Neural crest cell (in vitro differentiated cells): ENCODE measurements around the gene GSS. TPM values are rescaled to one million over a fixed set of nuclear protein-coding genes. Genes with fewer than 3 reads are reported as not detected.

Source experiments
- DNase-seq: peaks from one replicate; pipeline ENCODE4 v3.0.0; 2021; ENCODE audit warnings: low read depth, mixed read lengths, low spot score
- H3K27ac Mint-ChIP-seq: one replicate; pipeline ENCODE4 v1.8.0; 2021; ENCODE audit warnings: mild to moderate bottlenecking, mixed read lengths; ENCODE audit not compliant: unreplicated experiment
- H3K27me3 Mint-ChIP-seq: 2 replicates; pipeline ENCODE4 v1.8.0; 2021; ENCODE audit warnings: low read depth, mild to moderate bottlenecking, mixed read lengths
- H3K36me3 Mint-ChIP-seq: 2 replicates; pipeline ENCODE4 v1.8.0; 2021; ENCODE audit warnings: low read depth, mild to moderate bottlenecking, mixed read lengths
- H3K4me1 Mint-ChIP-seq: 2 replicates; pipeline ENCODE4 v1.8.0; 2021; ENCODE audit warnings: mixed read lengths
- H3K4me3 Mint-ChIP-seq: one replicate; pipeline ENCODE4 v1.8.0; 2021; ENCODE audit warnings: mild to moderate bottlenecking, mixed read lengths
- H3K9me3 Mint-ChIP-seq: 2 replicates; pipeline ENCODE4 v1.8.0; 2021; ENCODE audit warnings: mixed read lengths
- total RNA-seq: library from RNA; stranded (reverse); gene quantifications from 2 replicates; pipeline ENCODE4 v1.2.1, GENCODE V29; 2021
- TF ChIP-seq, protein P1 (sequence below): fragments of 200-600 bp; sonication (generic); conservative IDR thresholded peaks from 2 replicates; pipeline ENCODE4 v1.5.0; 2021; ENCODE audit warnings: antibody characterized with exemption, mild to moderate bottlenecking

Gene GSS
- total RNA-seq, 1 donor from 2014 or later, result 78.8 TPM

DNA sequence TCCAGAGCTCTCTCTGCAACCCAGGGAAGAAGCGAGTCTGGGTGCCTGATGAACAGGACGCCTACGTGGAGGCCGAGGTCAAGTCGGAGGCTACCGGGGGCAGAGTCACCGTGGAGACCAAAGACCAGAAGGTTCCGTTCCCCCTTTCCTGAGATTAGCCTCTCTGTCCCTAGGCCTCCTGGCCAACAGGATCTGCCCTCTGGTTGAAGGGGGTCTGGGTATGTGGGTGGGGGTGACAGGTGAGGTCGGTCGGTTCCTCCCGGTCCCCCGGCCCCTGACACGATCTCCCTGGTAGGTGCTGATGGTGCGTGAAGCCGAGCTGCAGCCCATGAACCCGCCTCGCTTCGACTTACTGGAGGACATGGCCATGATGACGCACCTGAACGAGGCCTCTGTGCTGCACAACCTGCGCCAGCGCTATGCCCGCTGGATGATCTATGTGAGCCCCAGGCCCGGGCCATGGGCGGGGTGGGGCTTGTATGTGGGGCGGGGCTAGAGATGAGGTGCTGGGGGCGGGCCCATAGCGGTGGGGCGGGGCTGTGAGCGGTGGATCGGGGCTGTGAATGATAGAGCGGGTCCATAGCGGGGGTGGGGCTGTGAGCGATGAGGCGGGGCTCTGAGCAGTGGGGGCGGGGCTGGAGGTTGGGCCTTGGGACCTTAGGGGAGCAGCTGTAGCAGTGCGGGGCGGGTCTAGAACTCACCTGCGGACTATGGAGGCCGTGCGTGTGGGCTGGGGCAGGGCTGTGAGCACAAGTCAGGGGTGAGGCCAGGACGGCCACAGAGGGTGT is 24.0 kb upstream of the GSS start:
- DNase-seq, result no peak
- H3K27ac Mint-ChIP-seq, result no peak overlapping the region
- peaks cover 20% of the 10 kb centered on the region for H3K27me3 Mint-ChIP-seq
- TF ChIP-seq, protein P1, sequence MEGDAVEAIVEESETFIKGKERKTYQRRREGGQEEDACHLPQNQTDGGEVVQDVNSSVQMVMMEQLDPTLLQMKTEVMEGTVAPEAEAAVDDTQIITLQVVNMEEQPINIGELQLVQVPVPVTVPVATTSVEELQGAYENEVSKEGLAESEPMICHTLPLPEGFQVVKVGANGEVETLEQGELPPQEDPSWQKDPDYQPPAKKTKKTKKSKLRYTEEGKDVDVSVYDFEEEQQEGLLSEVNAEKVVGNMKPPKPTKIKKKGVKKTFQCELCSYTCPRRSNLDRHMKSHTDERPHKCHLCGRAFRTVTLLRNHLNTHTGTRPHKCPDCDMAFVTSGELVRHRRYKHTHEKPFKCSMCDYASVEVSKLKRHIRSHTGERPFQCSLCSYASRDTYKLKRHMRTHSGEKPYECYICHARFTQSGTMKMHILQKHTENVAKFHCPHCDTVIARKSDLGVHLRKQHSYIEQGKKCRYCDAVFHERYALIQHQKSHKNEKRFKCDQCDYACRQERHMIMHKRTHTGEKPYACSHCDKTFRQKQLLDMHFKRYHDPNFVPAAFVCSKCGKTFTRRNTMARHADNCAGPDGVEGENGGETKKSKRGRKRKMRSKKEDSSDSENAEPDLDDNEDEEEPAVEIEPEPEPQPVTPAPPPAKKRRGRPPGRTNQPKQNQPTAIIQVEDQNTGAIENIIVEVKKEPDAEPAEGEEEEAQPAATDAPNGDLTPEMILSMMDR, result no peak
- H3K36me3 Mint-ChIP-seq, result no peaks in the 10 kb centered on the region
- H3K9me3 Mint-ChIP-seq, result no peaks in the 10 kb centered on the region
- no peak overlapping the region for H3K4me3 Mint-ChIP-seq
- peaks cover 26% of the 10 kb centered on the region for H3K4me1 Mint-ChIP-seq

DNA sequence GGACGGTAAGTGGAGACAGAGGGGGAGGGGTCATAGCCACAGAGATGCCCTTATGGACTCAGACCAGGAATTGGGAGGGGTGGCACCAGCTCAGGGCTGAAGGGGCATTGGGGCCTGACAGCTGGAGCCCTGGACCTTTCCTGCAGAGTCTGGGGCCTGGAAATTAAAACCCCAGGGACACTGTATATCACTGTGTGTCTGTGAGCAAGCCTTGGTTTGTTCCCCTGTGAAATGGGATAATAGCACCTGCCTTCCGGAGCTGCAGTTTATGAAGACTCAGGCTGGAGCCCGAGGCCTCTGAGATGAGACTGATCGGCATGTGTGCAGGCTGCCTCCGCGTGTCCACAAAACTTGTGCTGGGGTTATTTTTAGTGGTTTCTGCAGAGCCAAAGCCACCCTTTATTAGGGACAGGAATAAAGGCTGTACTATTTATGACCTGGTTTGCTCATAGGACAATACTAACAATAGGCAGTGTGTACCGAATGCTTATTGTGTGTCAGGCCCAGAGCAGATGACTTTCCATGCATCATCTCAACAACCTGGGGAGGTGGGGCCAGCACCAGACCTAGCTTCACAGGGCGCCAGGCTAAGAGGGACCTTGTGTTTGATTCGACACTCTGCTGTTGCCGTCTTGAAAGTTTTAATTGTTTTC is 22.6 kb upstream of the GSS start:
- peaks cover 23% of the 10 kb centered on the region for H3K4me1 Mint-ChIP-seq
- no peaks in the 10 kb centered on the region for H3K9me3 Mint-ChIP-seq
- H3K27me3 Mint-ChIP-seq, result peaks cover 10% of the 10 kb centered on the region
- no peaks in the 10 kb centered on the region for H3K36me3 Mint-ChIP-seq
- H3K4me3 Mint-ChIP-seq, result no peak overlapping the region
- TF ChIP-seq, protein P1, result no peak
- DNase-seq, result no peak
- H3K27ac Mint-ChIP-seq, result peak overlapping the region; percentile 53

DNA sequence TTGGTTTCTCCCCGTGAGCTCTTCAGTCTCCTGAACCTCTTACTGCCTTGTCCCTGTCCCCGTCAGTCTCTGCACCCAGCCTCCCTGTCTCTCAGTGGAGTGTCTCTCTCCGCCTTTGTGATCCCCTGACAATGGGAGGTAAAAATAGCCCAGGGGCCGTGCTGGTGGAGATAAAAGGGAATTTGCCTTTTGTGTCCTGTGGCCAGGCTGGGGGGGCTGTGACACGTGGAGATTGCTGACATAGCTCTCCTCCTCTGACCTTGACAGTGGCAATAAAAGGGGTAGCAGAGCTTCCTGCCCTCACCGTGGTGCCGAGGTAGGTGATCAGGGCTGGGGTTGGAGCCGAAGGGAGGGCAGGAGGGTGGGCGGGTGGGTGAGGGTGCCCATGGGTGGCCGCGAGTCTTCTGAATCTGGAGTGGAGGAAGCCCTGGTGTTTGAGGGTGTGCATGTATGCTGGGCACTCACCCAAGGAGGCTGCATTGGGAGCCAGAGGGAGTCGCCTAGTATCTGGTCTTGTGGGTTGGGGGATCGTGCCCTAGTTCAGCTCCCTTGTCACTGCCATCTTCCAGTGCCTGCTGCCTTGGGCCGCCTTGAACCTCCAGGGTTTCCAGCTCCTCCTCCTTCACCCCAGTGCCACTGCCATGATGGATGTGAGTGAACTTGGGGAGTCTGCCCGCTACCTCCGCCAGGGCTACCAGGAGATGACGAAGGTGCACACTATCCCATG is 21.9 kb upstream of the GSS start:
- Mint-ChIP-seq H3K27ac (peak overlapping the region; percentile 79), H3K9me3 (no peaks in the 10 kb centered on the region), H3K36me3 (no peaks in the 10 kb centered on the region), H3K4me3 (no peak overlapping the region), H3K27me3 (peaks cover 6% of the 10 kb centered on the region), H3K4me1 (peaks cover 24% of the 10 kb centered on the region)
- no peak for DNase-seq
- TF ChIP-seq, protein P1, result no peak

DNA sequence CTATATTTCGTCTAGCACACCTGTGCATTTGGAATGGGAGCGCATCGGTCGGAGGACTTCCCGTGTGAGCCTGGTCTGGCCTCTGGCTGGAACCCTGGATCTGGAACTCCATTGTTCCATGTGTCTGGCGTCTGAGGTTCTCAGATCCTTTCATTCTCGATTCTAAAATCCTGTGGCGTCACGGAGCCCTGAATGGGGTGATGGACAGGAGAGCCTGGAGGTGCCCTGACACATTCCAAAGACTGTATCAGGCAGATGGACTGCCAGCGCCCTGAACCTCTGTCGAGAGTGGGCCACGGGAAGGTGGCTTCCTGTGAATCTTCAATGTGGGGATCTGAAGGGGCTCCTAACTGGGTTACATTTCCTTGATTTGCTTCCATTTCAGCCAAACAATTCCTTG is 20.7 kb upstream of the GSS start:
- Mint-ChIP-seq H3K27ac (no peak overlapping the region), H3K4me3 (no peak overlapping the region), H3K4me1 (peaks cover 29% of the 10 kb centered on the region), H3K36me3 (no peaks in the 10 kb centered on the region), H3K9me3 (no peaks in the 10 kb centered on the region), H3K27me3 (peaks cover 4% of the 10 kb centered on the region)
- TF ChIP-seq, protein P1, result no peak
- DNase-seq, result no peak

DNA sequence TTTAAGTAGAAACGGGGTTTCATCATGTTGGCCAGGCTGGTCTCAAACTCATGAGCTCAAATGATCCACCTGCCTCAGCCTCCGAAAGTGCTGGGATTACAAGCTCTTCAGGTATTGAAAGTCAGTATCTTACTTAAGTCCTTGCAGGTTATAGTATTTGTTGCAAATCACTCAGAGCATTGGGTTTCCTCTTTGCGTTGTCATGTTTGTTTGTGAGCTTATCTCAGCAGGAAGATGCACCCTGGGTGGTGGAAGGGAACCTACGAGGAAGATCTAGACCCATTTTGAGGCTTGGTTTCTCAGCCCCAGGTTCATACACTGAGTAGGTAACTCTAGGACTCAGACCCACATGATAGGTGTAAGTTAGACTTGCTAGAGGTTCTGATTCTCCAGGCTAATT is 18.6 kb upstream of the GSS start:
- Mint-ChIP-seq H3K9me3 (no peaks in the 10 kb centered on the region), H3K4me3 (no peak overlapping the region), H3K36me3 (no peaks in the 10 kb centered on the region), H3K4me1 (peaks cover 29% of the 10 kb centered on the region), H3K27ac (no peak overlapping the region), H3K27me3 (peaks cover 4% of the 10 kb centered on the region)
- DNase-seq, result no peak
- TF ChIP-seq, protein P1, result no peak
